Stimulated activated CD8-positive, alpha-beta memory T cell treated with anti-CD3 and anti-CD28 coated beads, Interleukin-4, amount 100 ng/mL, for 1 hour (primary cell): ENCODE results near the gene TBL3.
"Not testable (repeated sequence)": the region's sequence is repeated elsewhere in the genome, so short reads cannot be mapped to it uniquely, and the experiment has no call there.

Experiments
- DNase-seq, 2 donors: peaks; one replicate each; pipeline ENCODE4 v3.0.0-alpha.2; 2020; ENCODE audit warnings: low read depth in 2 of 2, low spot score in 1 of 2

The TBL3 gene

GRCh38 chr16:1971796-1972489 is at the start of gene TBL3:
Gene TBL3, plus strand, starts transcription at chr16:1972053. Its CDS starts 112 bp downstream, at chr16:1972165.
- peak; percentile 92 to 93 for DNase-seq

GRCh38 chr16:1922357-1922756 is 49.5 kb upstream of the TBL3 start:
- no peak for DNase-seq

DNA sequence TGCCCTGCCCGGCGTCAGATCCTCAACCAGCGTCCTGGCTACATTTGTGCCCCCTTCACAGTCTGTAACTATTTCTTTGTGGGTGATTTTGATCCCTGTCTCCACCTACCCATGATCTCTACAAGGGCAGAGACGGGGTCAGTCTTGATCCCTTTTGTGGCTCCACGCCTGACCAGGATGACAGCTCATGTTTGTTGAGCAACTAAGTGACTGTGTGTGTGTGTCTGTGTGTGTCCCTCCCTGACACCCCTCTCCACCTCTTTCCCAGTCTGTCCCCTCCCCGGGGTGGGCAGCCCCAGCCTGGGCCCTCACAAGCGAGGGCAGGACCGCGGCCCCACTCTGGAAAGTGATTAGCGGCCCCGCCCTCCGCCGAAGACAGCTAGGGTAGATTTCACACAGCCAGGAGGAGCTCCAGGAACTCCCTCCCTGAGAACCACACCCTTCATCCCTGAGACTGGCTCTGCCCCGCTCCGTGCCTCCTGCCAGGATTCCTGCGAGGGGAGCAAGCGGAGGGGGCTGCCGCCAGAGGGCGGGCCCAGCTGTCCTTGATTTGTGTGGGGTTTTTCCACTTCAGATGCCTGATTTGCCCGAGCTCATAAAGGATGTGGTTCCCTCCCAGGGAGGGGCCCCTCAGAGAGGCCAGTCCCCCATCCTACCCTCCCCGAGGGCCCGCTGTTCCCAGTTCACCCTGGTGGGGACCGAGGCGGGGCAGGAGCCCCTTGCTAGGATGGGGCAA is 48.4 kb upstream of the TBL3 start:
- no peak for DNase-seq

- DNase-seq: no peak
These were observed 47.8 kb upstream of the TBL3 start for GRCh38 chr16:1924095-1924494.

GRCh38 chr16:1926271-1926670 is 45.6 kb upstream of the TBL3 start:
- no peak for DNase-seq

DNA sequence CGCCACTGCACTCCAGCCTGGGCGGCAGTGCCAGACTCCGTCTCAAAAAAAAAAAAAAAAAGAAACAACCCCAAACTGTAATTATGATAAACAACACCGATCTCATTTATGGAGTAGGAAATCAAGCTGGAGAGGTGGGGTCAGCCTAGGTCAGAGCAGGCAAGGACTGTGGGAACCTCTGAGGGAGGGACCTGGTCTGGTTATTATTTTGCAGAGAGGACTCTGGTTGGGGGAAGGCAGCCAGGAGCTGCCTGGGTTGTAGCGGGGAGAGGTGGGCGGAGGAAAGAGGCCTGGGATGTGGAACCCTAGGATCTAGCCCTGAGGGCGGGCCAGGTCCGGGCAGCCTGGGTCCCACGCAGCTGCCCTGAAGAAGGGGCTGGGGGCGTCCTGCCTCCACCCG is 42.7 kb upstream of the TBL3 start:
- DNase-seq: no peak

- peak; percentile 84 to 90 for DNase-seq
These were observed 42.1 kb upstream of the TBL3 start for GRCh38 chr16:1929578-1930337.

GRCh38 chr16:1930338-1930720 is 41.5 kb upstream of the TBL3 start:
- no peak for DNase-seq

DNA sequence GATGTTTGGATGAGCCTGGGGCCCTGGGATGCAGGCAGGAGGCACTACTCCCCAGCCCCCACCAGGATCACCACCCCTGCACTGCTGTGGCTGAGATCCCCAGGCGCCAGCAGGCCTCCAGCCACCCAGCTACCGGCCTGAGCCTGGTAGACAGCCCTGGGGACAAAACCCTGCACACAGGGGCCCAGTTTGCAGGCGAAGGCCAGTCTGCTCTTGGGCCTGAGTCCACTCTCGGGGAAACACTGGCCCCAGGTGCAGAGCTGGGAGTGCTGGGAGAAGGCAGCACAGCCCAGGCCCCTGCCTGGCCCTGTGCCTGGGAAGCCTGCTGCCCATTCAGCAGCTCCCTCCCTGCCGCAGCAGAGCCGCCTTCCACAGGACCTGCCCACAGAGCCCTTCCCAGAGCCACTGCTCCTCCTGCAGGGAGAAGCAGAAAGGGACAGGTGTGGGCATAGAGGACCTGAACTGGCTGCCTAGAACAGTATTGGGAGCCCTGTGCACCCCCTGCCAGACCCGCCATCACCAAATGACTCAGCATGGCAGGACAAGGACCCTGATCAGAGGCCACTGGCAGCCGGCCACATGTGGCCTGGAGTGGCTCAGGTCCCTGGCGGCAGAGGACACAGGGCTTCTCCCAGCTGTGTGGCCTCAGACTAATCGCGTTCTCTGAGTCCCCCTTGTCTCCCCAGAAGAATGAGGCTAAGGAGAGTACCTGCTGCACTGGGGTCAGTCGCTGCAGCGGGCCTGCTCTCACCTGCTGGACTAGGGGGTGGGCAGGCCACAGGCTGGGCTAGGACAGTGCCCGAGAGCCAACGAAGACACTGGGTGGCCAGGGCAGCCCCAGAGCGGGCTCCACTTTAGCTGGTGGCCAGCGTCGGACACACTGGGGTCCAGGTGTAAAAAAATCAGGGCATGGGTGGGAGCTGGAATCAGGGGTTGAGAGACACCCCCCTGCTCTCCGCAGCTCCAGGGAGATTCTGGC is 39.5 kb upstream of the TBL3 start:
- no peak for DNase-seq

GRCh38 chr16:1933097-1933661 is 38.7 kb upstream of the TBL3 start:
- no peak for DNase-seq

GRCh38 chr16:1936945-1937479 is 34.8 kb upstream of the TBL3 start:
- DNase-seq: no peak

DNA sequence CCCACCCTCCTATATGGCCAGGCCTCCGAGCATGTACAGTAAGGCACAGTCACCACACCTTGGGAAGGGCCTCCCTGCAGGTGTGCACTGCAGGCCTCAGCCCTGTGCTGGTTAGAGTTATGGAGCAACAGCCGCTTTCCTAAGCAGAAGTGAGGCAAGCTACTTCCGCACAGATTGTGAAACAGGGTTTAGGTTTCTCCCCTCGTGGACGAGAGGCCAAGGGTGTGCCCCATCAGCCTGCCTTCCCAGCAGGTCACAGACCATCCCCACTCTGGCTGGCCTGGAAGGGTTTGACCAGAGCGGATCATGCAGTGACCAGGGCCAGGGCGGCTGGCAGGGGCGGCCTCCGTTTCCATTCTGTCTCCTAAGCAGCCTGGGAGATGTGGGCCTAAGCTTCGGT is 33.5 kb upstream of the TBL3 start:
- no peak for DNase-seq

GRCh38 chr16:1938910-1939309 is 32.9 kb upstream of the TBL3 start:
- DNase-seq: no peak

DNA sequence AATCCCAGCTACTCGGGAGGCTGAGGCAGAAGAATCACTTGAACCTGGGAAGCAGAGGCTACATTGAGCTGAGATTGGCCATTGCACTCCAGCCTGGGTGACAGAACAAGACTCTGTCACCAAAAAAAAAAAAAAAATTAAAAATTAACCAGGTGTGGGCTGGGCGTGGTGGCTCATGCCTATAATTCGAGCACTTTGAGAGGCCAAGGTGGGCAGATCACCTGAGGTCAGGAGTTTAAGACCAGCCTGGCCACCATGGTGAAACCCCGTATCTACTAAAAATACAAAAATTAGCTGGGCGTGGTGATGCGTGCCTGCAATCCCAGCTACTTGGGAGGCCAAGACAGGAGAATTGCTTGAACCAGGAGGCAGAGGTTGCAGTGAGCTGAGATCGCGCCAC is 32.0 kb upstream of the TBL3 start:
- not testable (repeated sequence) for DNase-seq

- DNase-seq: no peak
These were observed 31.3 kb upstream of the TBL3 start for GRCh38 chr16:1940273-1941161.

DNA sequence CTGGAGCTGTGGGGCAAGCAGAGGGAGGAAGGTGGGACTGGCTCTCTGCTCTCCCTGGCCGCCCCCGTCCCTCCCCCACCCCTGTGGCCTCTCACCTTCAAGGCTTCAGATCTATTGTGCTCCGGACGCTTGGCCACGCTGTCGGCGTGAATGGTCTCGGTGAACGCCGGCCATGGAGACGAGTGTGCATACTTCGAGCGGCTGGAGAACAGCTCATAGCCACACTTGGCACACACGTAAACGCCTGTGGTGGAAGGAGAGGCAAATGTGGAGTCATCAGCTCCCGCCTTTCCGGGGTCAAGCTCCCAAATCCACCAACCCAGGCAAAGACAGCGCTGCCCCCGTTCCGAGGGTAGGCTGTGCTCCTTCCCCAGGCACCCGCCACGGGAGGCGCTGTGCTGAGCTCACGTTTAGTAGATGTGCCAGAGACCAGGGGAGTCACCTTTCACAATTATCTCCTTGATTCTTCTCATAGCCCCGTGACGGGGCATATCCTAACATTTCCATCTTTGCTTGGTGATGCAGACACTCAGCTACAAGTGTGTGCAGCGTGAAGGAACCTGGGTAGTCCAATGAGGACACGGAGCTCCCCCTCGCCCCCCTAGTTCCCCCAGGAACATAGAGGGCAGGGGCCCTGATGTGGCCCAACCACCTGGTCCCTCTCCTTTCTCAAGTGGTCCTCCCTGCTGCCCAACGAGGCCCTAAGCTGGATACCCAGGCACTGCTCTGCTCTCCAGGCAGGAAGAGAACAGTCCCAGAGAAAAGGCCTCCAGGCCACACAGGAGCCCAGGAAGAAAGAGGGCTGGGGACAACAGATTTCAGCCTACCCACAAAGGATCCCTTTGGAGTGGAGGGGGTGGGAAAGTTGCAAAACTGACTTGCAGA is 30.4 kb upstream of the TBL3 start:
- no peak for DNase-seq

DNA sequence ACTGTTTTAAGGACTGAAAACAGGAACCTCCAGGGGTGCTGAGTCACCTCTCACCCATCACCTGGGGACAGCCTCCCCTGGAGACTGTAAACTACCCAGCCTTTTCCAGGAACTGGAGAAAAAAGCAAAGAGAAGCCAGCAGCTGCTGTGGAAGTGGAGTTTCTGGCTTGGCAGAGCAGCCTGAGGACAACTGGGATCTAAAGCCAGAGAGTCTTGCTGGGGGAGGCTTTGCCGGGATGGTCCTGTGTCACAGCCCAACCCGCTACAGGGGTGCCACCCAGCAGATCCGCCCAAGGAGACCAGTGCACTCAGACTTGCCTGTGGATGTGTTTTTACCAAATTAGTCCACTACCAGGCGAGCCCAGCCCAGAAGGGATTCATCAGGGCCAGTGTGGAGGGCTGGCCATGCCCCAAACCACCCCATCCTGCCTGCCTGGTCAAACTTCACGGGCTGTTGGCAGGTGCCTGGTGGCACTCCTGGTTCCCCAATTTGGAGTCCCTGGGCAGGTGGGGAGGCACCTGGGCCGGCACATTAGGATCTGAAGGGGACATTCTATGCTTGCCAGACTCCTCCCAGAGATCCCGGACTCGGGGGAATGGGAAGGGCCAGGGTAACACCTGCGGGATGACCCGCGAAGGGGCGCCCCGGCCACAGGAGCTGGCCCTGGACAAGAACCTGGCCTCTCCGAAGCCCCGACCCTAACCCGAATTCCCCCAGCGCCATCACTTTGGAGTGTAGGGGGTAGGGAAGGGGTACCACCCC is 29.6 kb upstream of the TBL3 start:
- DNase-seq: no peak
